ENCODE measurements around the gene HES7. TPM values are rescaled to one million over a fixed set of nuclear protein-coding genes. Genes with fewer than 3 reads are reported as not detected.

HES7 gene
- total RNA-seq, 1 donor from 2014 or later = 0.35 TPM

DNA sequence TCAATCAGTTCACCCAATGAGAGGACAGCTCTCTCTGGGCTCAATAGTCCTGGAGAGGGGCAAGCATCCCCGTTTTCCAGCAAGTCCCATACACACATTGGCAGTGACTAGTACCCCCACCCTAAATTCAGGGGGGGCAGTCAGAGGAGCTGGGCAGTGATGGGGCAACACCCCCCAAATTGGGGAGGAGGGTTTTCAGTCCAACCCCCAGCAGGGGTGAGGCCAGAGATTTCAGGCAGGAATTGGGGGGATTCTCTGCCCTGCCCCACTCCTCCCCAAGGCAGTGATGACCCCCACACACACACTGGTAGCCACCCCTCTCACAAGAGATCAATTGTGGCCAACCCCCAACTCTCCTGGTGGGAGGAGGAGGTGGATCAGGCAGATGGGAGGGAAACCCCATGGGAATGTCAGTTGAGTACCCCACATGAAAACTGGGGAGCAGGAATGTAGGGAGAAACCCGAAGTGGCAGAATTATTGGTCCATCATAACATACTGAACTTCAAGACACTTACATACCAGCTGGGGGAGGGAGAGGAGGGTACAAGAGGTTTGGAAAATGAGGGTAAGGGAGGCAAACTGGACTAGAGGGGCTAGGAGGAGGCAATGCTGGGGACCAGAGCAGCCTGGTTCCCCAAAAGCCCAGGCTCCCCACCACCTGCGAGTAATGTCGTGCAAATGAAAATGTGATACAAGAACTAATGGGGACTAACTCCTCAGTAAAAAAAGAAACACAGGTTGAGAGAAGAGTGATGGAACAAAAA lies 35.7 kb upstream of the HES7 start:
- no peak for DNase-seq (ENCODE audit: low read depth)
- no peak overlapping the region for H3K4me3 ChIP-seq (ENCODE audit: low read depth, low read length)
- TF ChIP-seq, protein P1, sequence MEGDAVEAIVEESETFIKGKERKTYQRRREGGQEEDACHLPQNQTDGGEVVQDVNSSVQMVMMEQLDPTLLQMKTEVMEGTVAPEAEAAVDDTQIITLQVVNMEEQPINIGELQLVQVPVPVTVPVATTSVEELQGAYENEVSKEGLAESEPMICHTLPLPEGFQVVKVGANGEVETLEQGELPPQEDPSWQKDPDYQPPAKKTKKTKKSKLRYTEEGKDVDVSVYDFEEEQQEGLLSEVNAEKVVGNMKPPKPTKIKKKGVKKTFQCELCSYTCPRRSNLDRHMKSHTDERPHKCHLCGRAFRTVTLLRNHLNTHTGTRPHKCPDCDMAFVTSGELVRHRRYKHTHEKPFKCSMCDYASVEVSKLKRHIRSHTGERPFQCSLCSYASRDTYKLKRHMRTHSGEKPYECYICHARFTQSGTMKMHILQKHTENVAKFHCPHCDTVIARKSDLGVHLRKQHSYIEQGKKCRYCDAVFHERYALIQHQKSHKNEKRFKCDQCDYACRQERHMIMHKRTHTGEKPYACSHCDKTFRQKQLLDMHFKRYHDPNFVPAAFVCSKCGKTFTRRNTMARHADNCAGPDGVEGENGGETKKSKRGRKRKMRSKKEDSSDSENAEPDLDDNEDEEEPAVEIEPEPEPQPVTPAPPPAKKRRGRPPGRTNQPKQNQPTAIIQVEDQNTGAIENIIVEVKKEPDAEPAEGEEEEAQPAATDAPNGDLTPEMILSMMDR (conservative IDR thresholded peaks at IDR 0.05; ENCODE audit: low read depth, low read length) = no peak

DNA sequence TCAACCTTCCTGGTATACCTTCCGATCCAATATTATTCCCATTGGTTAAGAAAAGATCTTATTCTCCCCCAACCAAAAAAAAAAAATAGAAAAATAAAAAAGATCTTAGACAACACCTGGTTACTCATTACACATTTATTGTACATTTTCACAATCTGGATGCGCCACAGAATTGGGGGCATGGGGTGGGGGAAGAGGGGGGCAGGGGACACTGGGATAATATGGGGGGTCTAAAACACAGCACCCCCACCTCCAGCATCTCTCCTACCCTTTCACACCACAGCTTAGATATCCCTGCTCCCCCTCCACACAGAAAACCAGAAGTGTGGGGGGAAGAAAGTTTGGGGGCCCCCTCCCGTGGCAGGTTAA lies 35.1 kb upstream of the HES7 start:
- H3K4me3 ChIP-seq (ENCODE audit: low read depth, low read length) = no peak overlapping the region
- no peak for DNase-seq (ENCODE audit: low read depth)
- TF ChIP-seq, protein P1 (conservative IDR thresholded peaks at IDR 0.05; ENCODE audit: low read depth, low read length) = no peak

DNA sequence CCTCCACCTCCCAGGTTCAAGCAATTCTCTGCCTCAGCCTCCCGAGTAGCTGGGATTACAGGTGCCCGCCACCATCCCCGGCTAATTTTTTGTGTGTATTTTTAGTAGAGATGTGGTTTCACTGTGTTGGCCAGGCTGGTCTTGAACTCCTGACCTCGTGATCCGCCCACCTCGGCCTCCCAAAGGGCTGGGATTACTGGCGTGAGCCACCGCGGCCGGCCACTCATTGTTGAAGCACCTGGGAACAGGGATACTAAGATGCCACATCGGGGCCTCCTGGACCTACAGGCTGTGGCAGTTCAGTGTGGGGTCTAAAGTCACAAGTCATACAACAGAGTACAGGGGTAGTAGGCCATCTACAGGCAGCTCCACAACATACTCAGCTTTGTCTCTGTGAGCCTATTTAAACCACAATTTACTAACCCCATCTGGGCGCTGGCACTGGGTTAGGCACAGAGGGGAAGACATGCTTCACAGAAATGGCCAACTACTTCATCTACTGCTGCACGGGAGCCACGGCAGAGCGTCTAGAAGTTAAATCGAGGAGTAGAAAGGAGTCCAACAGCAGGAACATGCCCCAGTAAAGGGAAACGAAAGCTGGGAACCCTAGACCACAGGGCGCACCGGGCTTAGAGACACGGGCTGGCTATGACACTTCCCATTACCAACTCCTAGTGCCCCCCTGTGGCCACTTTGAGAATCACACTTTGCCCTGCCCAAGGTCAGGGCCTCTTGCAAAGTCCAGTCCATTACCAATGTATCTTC lies 34.5 kb upstream of the HES7 start:
- no peak overlapping the region for H3K4me3 ChIP-seq (ENCODE audit: low read depth, low read length)
- DNase-seq (ENCODE audit: low read depth) = no peak
- TF ChIP-seq, protein P1 (conservative IDR thresholded peaks at IDR 0.05; ENCODE audit: low read depth, low read length) = peak; percentile 88

DNA sequence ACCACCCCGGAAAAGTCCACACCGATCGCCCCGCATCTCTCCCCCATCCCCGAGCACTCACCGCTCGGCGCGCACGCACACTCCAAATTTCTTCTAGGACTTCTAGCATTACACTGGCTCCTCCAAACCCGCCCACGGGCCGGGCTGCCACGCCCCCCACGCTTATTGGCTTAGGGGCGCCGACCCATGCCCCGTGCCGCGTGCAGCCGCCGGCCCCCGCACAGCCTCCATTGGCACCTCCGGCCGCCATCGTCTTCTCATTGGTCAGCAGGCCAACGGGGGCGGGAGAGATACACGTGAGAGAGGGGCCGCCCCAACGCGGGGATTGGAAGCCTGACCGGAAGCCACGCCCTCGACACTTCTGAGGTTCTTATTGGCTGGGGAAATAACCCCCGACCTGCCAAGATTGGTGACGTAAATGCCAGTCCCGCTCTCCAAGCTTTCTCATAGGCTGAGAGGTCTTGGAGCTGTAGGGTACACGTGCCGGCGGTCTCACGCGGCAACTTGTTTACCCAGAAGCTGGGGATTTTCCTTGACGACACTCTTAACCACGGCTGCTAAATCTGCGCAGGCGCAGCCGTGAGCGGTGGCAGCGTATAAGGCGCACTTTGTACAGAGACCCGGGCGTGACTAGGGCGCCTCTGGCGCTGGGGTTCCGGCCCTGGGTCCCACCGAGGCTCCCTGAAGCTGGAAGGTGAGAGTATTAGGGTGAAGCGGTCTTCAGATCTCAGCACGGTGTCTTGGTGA lies 32.5 kb upstream of the HES7 start:
- TF ChIP-seq, protein P1 (conservative IDR thresholded peaks at IDR 0.05; ENCODE audit: low read depth, low read length) = no peak
- DNase-seq (ENCODE audit: low read depth) = peak; percentile 99
- H3K4me3 ChIP-seq (ENCODE audit: low read depth, low read length) = peak overlapping the region; percentile 90

DNA sequence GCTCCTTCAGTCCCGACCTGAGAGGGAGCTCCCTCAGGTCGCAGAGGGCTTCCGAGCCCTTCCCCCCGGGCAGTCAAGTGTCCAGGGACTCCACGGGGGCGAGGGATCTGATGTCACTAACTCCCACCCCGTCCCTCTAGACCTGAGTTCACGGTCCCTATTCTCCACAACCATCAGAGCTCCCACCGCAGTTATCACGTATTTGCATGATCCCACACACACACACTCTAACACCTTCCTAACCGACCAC lies 32.0 kb upstream of the HES7 start:
- DNase-seq (ENCODE audit: low read depth) = no peak
- H3K4me3 ChIP-seq (ENCODE audit: low read depth, low read length) = peak overlapping the region; percentile 90
- TF ChIP-seq, protein P1 (conservative IDR thresholded peaks at IDR 0.05; ENCODE audit: low read depth, low read length) = no peak

DNA sequence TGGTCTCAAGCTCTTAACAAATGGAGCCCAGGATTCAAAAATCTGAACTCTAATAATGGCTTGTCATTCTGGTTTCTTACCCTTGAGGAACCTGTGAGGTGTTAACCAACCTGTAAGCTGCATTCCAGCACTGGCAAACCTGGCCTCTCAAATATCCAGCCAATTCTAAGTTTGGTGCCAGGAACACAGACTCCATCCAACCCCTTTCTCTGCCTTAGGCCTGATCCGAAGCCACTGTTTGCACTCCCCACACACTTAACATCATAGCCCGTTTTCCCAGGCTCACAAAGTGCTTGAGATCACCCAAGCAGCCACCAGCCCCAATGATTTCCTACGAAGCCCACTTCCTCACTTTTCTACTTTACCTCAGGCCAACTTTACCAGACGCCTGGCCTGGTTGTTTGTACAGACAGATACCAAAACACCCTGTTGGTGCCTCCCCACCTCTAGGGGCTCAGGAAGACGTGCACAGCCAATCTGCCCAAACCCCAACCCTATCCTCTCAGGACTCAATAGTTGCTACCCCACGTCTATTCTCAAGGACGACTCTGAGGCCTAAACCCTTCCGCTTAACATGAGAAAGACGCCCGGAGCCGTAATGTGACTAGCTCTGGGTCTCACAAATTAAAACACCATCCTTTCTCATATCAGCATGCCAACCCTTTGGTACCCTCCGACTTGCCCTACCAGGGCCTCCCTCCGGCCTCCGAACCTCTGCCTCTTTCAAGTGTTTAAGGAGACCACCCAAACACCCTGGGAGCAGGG lies 31.5 kb upstream of the HES7 start:
- TF ChIP-seq, protein P1 (conservative IDR thresholded peaks at IDR 0.05; ENCODE audit: low read depth, low read length) = no peak
- DNase-seq (ENCODE audit: low read depth) = no peak

More for the DNA sequence above, 31.5 kb upstream of the HES7 start:
- H3K4me3 ChIP-seq (ENCODE audit: low read depth, low read length) = peak overlapping the region; percentile 90
